K562 (cell line): ENCODE measurements around the gene MFSD6. TPM values are rescaled to one million over a fixed set of nuclear protein-coding genes. Genes with fewer than 3 reads are reported as not detected.

Experiments
- ATAC-seq: fragments of 200-7000 bp; cut with Tn5 transposase; 3 replicates; pipeline ENCODE4 v1.9.1; 2020; ENCODE audit warnings: moderate library complexity
- BruUV-seq: library from RNA; stranded (reverse); fragments of 400-500 nt; replicated peaks from 2 replicates; lab custom pipeline; 2021; lab: Mats Ljungman, UMichigan
- CTCF ChIA-PET: fragments of 300-600 bp; formaldehyde crosslinking; extraction: SDS; loops from one replicate; lab custom pipeline; 2021; ENCODE audit warnings: low intra/inter-chr PET ratio; lab: Yijun Ruan, JAX
- POLR2A ChIA-PET: fragments of 300-600, 350-650 bp; sonication (Branson Sonifier 250); formaldehyde crosslinking; extraction: SDS; loops from one replicate; lab custom pipeline; 2021; ENCODE audit warnings: antibody characterized with exemption, inconsistent platforms; lab: Yijun Ruan, JAX
- DNase-seq, 4 experiments: peaks; one replicate each; pipeline versions ENCODE4 v3.0.0 to v3.0.0-alpha.2; 2011 to 2018; ENCODE audit warnings: low spot score in 3 of 4, mixed read lengths in 3 of 4; ENCODE audit errors: extremely low read depth in 1 of 4
- FAIRE-seq: peaks from 2 replicates; lab custom pipeline; 2011; peaks lifted over from hg19 to GRCh38; lab: Jason Lieb, UNC
- H2AFZ ChIP-seq: 2 replicates; pipeline ENCODE4 v1.6.0; 2011; ENCODE audit warnings: low read depth, low read length, control low read depth, inconsistent platforms
- H3K27ac ChIP-seq: fragments of 200-600 bp; 3 replicates; pipeline ENCODE4 v1.8.0; 2011; ENCODE audit warnings: low read depth, mild to moderate bottlenecking, control low read depth, inconsistent platforms, low read length, moderate library complexity, mixed read lengths; ENCODE audit errors: extremely low read depth
- H3K27me3 ChIP-seq, 2 experiments: fragments of 300-600 bp in 1 of 2; 2 replicates in 1 of 2; 3 replicates in 1 of 2; pipeline versions ENCODE4 v1.6.0 to v1.8.0; 2011; ENCODE audit warnings: inconsistent platforms in 2 of 2, low read length in 2 of 2, mild to moderate bottlenecking in 1 of 2, mixed read lengths in 1 of 2, moderate library complexity in 1 of 2; ENCODE audit not compliant: control insufficient read depth in 2 of 2, insufficient read depth in 2 of 2
- H3K36me3 ChIP-seq: fragments of 300-600 bp; 3 replicates; pipeline ENCODE4 v1.8.0; 2011; ENCODE audit warnings: mild to moderate bottlenecking, low read length, inconsistent platforms; ENCODE audit not compliant: control insufficient read depth, insufficient read depth
- H3K4me1 ChIP-seq, 2 experiments: fragments of 200-600 bp in 1 of 2; replicated peaks in 1 of 2; 2 replicates in 1 of 2; 3 replicates in 1 of 2; pipeline versions ENCODE4 v1.5.1 to v1.8.0; 2011; ENCODE audit warnings: inconsistent platforms in 2 of 2, low read length in 2 of 2, mild to moderate bottlenecking in 1 of 2, mixed read lengths in 1 of 2, moderate library complexity in 1 of 2; ENCODE audit not compliant: control insufficient read depth in 2 of 2, insufficient read depth in 2 of 2
- H3K4me2 ChIP-seq: 2 replicates; pipeline ENCODE4 v1.6.1; 2011; ENCODE audit warnings: low read length, control low read depth, inconsistent platforms, mixed read lengths; ENCODE audit not compliant: insufficient read depth
- H3K4me3 ChIP-seq: fragments of 200-600 bp; sonication (generic), shearing (Covaris generic); 2 replicates; pipeline ENCODE4 v1.5.1; 2016; ENCODE audit warnings: control low read depth, inconsistent platforms
- H3K79me2 ChIP-seq: fragments of 200-600 bp; 3 replicates; pipeline ENCODE4 v1.8.0; 2011; ENCODE audit warnings: low read length, inconsistent platforms; ENCODE audit not compliant: control insufficient read depth, insufficient read depth
- H3K9ac ChIP-seq, 2 experiments: 2 replicates each; pipeline versions ENCODE4 v1.6.0 to v1.6.1; 2011; ENCODE audit warnings: low read depth in 2 of 2, low read length in 2 of 2, control low read depth in 1 of 2, inconsistent platforms in 1 of 2, mild to moderate bottlenecking in 1 of 2, mixed read lengths in 1 of 2; ENCODE audit not compliant: insufficient read depth in 1 of 2
- H3K9me1 ChIP-seq: one replicate; pipeline ENCODE4 v1.6.0; 2011; ENCODE audit warnings: inconsistent platforms, mild to moderate bottlenecking, low read length, moderate library complexity; ENCODE audit not compliant: control insufficient read depth, insufficient read depth
- H3K9me3 ChIP-seq: replicated peaks from 2 replicates; pipeline ENCODE4 v1.5.1; 2011; ENCODE audit warnings: low read depth, low read length, inconsistent platforms; ENCODE audit not compliant: control insufficient read depth, insufficient read depth
- H4K20me1 ChIP-seq: replicated peaks from 2 replicates; pipeline ENCODE4 v1.6.1; 2011; ENCODE audit warnings: low read length, inconsistent platforms, mixed read lengths; ENCODE audit not compliant: control insufficient read depth, insufficient read depth
- NCOA1 ChIP-seq: fragments of 450-650 bp; IDR thresholded peaks from 2 replicates; pipeline ENCODE4 v1.6.1; 2016; ENCODE audit warnings: low read depth
- POLR2AphosphoS2 ChIP-seq: IDR thresholded peaks from 2 replicates; pipeline ENCODE4 v1.6.1; 2012; ENCODE audit warnings: low read length, improper control_type of control experiment
- PRPF4 ChIP-seq: fragments of 200-400 bp; formaldehyde crosslinking; IDR thresholded peaks from one replicate; pipeline ENCODE4 v1.6.1; 2017; ENCODE audit warnings: low read length, low read depth, mild to moderate bottlenecking; ENCODE audit not compliant: insufficient read depth, poor library complexity, severe bottlenecking
- STAT6 ChIP-seq: sonication (generic); formaldehyde crosslinking; IDR thresholded peaks from 2 replicates; pipeline ENCODE4 v1.8.1; 2023; ENCODE audit warnings: mild to moderate bottlenecking, missing genetic modification reagents
- ZNF707 ChIP-seq: fragments of 250-450 bp; sonication (Bioruptor Pico); conservative IDR thresholded peaks from 2 replicates; pipeline ENCODE4 v1.8.0; 2022; ENCODE audit warnings: inconsistent platforms, mild to moderate bottlenecking, moderate library complexity
- WGBS: fragments of 100-300 bp; shearing (Covaris generic); methylation state at CpG from one replicate; pipeline ENCODE4 v1.1.6; 2016; ENCODE audit warnings: low coverage, mixed read lengths; ENCODE audit not compliant: insufficient coverage; ENCODE audit errors: missing lambda C conversion rate; 5-methylcytosine and 5-hydroxymethylcytosine counted together
- in situ Hi-C: fragments of 300-500 bp; cut with MboI; formaldehyde crosslinking; loops from 4 replicates; pipeline ENCODE4 v1.15.0; 2018; ENCODE audit warnings: inconsistent platforms, mixed read lengths
- intact Hi-C: fragments of 100-400 bp; cut with micrococcal nuclease; formaldehyde crosslinking; loops from 2 replicates; pipeline ENCODE4 v1.14.2; 2022
- polyA plus RNA-seq, 8 experiments: library from polyadenylated mRNA; depleted of rRNA in 4 of 8; stranded (reverse) in 5 of 8; unstranded in 3 of 8; fragments of >200 nt; fragmentation: Nextera tagmentation in 2 of 8; fragmentation: Illumina TruSeq in 1 of 8; extraction: Ambion mirVana in 2 of 8; extraction: Trizol in 1 of 8; gene quantifications; 2 replicates each; pipeline versions ENCODE4 v1.2.1 to v1.2.3, GENCODE V29; 2011 to 2014; ENCODE audit warnings: inconsistent platforms in 1 of 8, missing spikeins in 1 of 8
- total RNA-seq, 7 experiments: library from RNA; depleted of rRNA in 6 of 7; stranded (reverse); fragments of >200 nt in 6 of 7; fragmentation: Illumina TruSeq in 2 of 7; extraction: Trizol in 2 of 7; gene quantifications; 2 replicates each; pipeline versions ENCODE4 v1.2.1 to v1.2.3, GENCODE V29; 2011 to 2021; ENCODE audit warnings: low replicate concordance in 1 of 7

MFSD6 gene
- total and polyA plus RNA-seq, 9 of the 15 experiments (the other 6 are each of a cell fraction or from before 2014, with no cell fraction given): 1.1 to 7.9 (median 4.4) TPM

DNA sequence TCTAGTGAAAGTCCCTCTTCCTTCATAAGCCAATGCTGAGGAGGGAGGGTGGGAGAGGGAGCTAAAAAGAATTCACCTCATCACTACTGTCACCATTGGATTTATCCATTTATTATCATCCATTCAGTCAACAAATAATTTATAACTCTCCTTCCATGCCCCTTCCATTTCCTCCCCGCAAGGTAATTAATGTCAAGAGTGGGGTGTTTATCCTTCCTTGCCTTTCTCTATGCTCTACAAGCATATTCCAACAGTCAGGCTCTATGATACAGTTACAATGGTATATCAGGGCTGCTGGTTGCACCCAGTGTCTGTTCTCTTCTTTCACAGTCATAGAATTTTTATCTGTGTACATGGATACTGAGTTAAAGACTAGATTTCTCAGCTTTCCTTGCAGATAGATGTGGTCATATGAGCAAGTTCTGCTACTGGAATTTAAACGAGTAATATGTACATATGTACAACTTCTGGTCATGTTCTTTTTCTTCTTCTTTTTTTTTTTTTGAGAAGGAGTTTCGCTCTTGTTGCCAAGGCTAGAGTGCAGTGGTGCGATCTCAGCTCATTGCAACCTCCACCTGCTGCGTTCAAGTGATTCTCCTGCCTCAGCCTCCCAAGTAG lies 5.1 kb upstream of the MFSD6 start:
- H3K9me1 ChIP-seq: no peaks in the 10 kb centered on the region
- no peak overlapping the region for H2AFZ ChIP-seq
- intact Hi-C loops: loop anchor here (10.0 kb wide), 1 partner anchor 62 kb away; no protein-coding TSS in a partner anchor
- H3K4me1 ChIP-seq: peaks cover 6 to 18% of the 10 kb centered on the region in 2 experiments; a peak in 4 of 5 replicates
- WGBS: 80% methylated on average over 2 of the region's 5 CpGs
- FAIRE-seq: no peak
- no peaks in the 10 kb centered on the region for H3K9me3 ChIP-seq
- TF ChIP-seq PRPF4 (no peak), NCOA1 (no peak), STAT6 (no peak), ZNF707 (CRISPR knock-in tag) (peak; percentile 86), POLR2AphosphoS2 (no peak)
- TF ChIP-seq, all 486 proteins: peak for 1
- DNase-seq (no peak), ATAC-seq (no peak)
- in situ Hi-C loops: no loop called here
- H3K27ac ChIP-seq: no peak overlapping the region
- CTCF ChIA-PET: interaction anchor here (0.6 kb wide), 1 partner anchor 311 kb away, joined by 3 read pairs; no protein-coding TSS in a partner anchor
- no peaks in the 10 kb centered on the region for H3K79me2 ChIP-seq
- H3K4me2 ChIP-seq: no peak overlapping the region
- no peak overlapping the region for H3K4me3 ChIP-seq
- H3K9ac ChIP-seq: no peak overlapping the region
- BruUV-seq: no TSS peak
- POLR2A ChIA-PET: no interaction called here
- no peaks in the 10 kb centered on the region for H3K27me3 ChIP-seq
- no peaks in the 10 kb centered on the region for H4K20me1 ChIP-seq
- H3K36me3 ChIP-seq: no peaks in the 10 kb centered on the region
